Stomach smooth muscle (tissue), 2 donors: ENCODE data around the gene CMTM5.

ENCODE experiments used
- H3K27ac ChIP-seq: one replicate; pipeline ENCODE4 v1.7.0; 2013; ENCODE audit warnings: mild to moderate bottlenecking, low read length, inconsistent platforms
- H3K27me3 ChIP-seq, 2 donors: one replicate each; pipeline ENCODE4 v1.7.0; 2013; ENCODE audit warnings: low read length in 2 of 2; ENCODE audit not compliant: insufficient read depth in 2 of 2, control insufficient read depth in 1 of 2
- H3K36me3 ChIP-seq, 2 donors: one replicate each; pipeline ENCODE4 v1.7.0; 2013; ENCODE audit warnings: low read length in 2 of 2; ENCODE audit not compliant: control insufficient read depth in 2 of 2, insufficient read depth in 2 of 2
- H3K4me1 ChIP-seq: one replicate; pipeline ENCODE4 v1.7.0; 2013; ENCODE audit warnings: low read length; ENCODE audit not compliant: control insufficient read depth, insufficient read depth
- H3K4me3 ChIP-seq, 2 donors: one replicate each; pipeline ENCODE4 v1.7.0; 2013; ENCODE audit warnings: low read length in 2 of 2
- H3K9ac ChIP-seq, 2 donors: one replicate each; pipeline ENCODE4 v1.7.0; 2013; ENCODE audit warnings: low read length in 2 of 2, mild to moderate bottlenecking in 1 of 2
- H3K9me3 ChIP-seq, 2 donors: one replicate each; pipeline ENCODE4 v1.7.0; 2013; ENCODE audit warnings: low read length in 2 of 2; ENCODE audit not compliant: control insufficient read depth in 2 of 2
- donor health status: healthy.
- donor health status: Pancreatic carcinoma.

The CMTM5 gene

GRCh38 chr14:23349156-23349845 lies 27.5 kb upstream of the CMTM5 start:
- H3K36me3 ChIP-seq: peaks cover 0 to 2% of the 10 kb centered on the region in 2 donors
- peaks cover 19% of the 10 kb centered on the region for H3K4me1 ChIP-seq
- no peaks in the 10 kb centered on the region for H3K27me3 ChIP-seq
- no peaks in the 10 kb centered on the region for H3K9me3 ChIP-seq
- H3K9ac ChIP-seq: no peak overlapping the region
- no peak overlapping the region for H3K4me3 ChIP-seq
- no peak overlapping the region for H3K27ac ChIP-seq

GRCh38 chr14:23351681-23352505 lies 25.0 kb upstream of the CMTM5 start:
- Histone ChIP-seq H3K4me1 (peaks cover 19% of the 10 kb centered on the region), H3K27me3 (no peaks in the 10 kb centered on the region), H3K4me3 (peak overlapping the region; percentile 23 to 81), H3K36me3 (peaks cover 0 to 2% of the 10 kb centered on the region in 2 donors), H3K9ac (peak overlapping the region in 1 of 2 donors; percentile 55), H3K9me3 (no peaks in the 10 kb centered on the region), H3K27ac (peak overlapping the region; percentile 42)

GRCh38 chr14:23352506-23353432 lies 24.1 kb upstream of the CMTM5 start, which contains the start of gene SLC22A17:
TSS of gene SLC22A17 (minus strand) at chr14:23352887.
- Histone ChIP-seq H3K9ac (peak within 1 kb of the TSS; percentile 13 to 55), H3K27ac (peak within 1 kb of the TSS; percentile 42)

GRCh38 chr14:23353433-23353780 lies 23.4 kb upstream of the CMTM5 start:
- Histone ChIP-seq H3K9me3 (no peaks in the 10 kb centered on the region), H3K4me1 (peaks cover 19% of the 10 kb centered on the region), H3K4me3 (no peak overlapping the region), H3K36me3 (peaks cover 0 to 6% of the 10 kb centered on the region in 2 donors), H3K9ac (no peak overlapping the region), H3K27me3 (no peaks in the 10 kb centered on the region), H3K27ac (peak overlapping the region; percentile 42)

More at GRCh38 chr14:23352506-23353432, 24.1 kb upstream of the CMTM5 start, which contains the start of gene SLC22A17:
- peaks cover 19% of the 10 kb centered on the region for H3K4me1 ChIP-seq
- H3K36me3 ChIP-seq: peaks cover 0 to 3% of the 10 kb centered on the region in 2 donors
- H3K4me3 ChIP-seq: peak within 1 kb of the TSS; percentile 23 to 81
- H3K9me3 ChIP-seq: no peaks in the 10 kb centered on the region
- H3K27me3 ChIP-seq: no peaks in the 10 kb centered on the region

- no peak overlapping the region for H3K4me3 ChIP-seq
- H3K27me3 ChIP-seq: no peaks in the 10 kb centered on the region
- H3K9ac ChIP-seq: no peak overlapping the region
- H3K4me1 ChIP-seq: peaks cover 20% of the 10 kb centered on the region
- H3K27ac ChIP-seq: no peak overlapping the region
- H3K36me3 ChIP-seq: peaks cover 0 to 6% of the 10 kb centered on the region in 2 donors
- H3K9me3 ChIP-seq: no peaks in the 10 kb centered on the region
Observed at GRCh38 chr14:23354990-23355389, 21.9 kb upstream of the CMTM5 start.

GRCh38 chr14:23355871-23356435 lies 20.9 kb upstream of the CMTM5 start:
- Histone ChIP-seq H3K4me1 (peaks cover 25% of the 10 kb centered on the region), H3K9ac (no peak overlapping the region), H3K27ac (no peak overlapping the region), H3K4me3 (no peak overlapping the region), H3K36me3 (peaks cover 0 to 9% of the 10 kb centered on the region in 2 donors), H3K9me3 (no peaks in the 10 kb centered on the region), H3K27me3 (no peaks in the 10 kb centered on the region)

GRCh38 chr14:23356662-23357061 lies 20.2 kb upstream of the CMTM5 start:
- Histone ChIP-seq H3K4me1 (peaks cover 23% of the 10 kb centered on the region), H3K27me3 (no peaks in the 10 kb centered on the region), H3K9ac (no peak overlapping the region), H3K36me3 (peaks cover 0 to 9% of the 10 kb centered on the region in 2 donors), H3K9me3 (no peaks in the 10 kb centered on the region), H3K27ac (no peak overlapping the region), H3K4me3 (no peak overlapping the region)

GRCh38 chr14:23357261-23357660 lies 19.6 kb upstream of the CMTM5 start:
- H3K4me1 ChIP-seq: peaks cover 19% of the 10 kb centered on the region
- H3K36me3 ChIP-seq: peaks cover 0 to 9% of the 10 kb centered on the region in 2 donors
- no peak overlapping the region for H3K9ac ChIP-seq
- no peak overlapping the region for H3K4me3 ChIP-seq
- H3K27me3 ChIP-seq: no peaks in the 10 kb centered on the region
- no peaks in the 10 kb centered on the region for H3K9me3 ChIP-seq
- H3K27ac ChIP-seq: no peak overlapping the region

- Histone ChIP-seq H3K4me3 (no peak overlapping the region), H3K27me3 (no peaks in the 10 kb centered on the region), H3K4me1 (peaks cover 14% of the 10 kb centered on the region), H3K27ac (no peak overlapping the region), H3K9me3 (no peaks in the 10 kb centered on the region), H3K36me3 (peaks cover 0 to 9% of the 10 kb centered on the region in 2 donors), H3K9ac (no peak overlapping the region)
Observed at GRCh38 chr14:23358042-23358441, 18.8 kb upstream of the CMTM5 start.
